CD14-positive monocyte (primary cell): ENCODE data around the gene EDN2. TPM values are rescaled to one million over a fixed set of nuclear protein-coding genes. Genes with fewer than 3 reads are reported as not detected.

Source experiments
- DNase-seq, 3 donors: peaks; one replicate each; pipeline ENCODE4 v3.0.0-alpha.2; 2011 to 2022
- H2AFZ ChIP-seq: 2 replicates; pipeline ENCODE4 v1.6.0; 2012; ENCODE audit warnings: mild to moderate bottlenecking, low read depth, low read length, inconsistent platforms; ENCODE audit not compliant: insufficient read depth, poor library complexity, severe bottlenecking
- H3K27ac ChIP-seq, 2 donors: 1 replicate in 1 of 2; 2 replicates in 1 of 2; pipeline ENCODE4 v1.5.1; 2012 to 2013; ENCODE audit warnings: low read length in 2 of 2, control low read depth in 1 of 2, inconsistent platforms in 1 of 2, low read depth in 1 of 2, mild to moderate bottlenecking in 1 of 2
- H3K27me3 ChIP-seq, 2 donors: one replicate each; pipeline versions ENCODE4 v1.6.0 to v1.6.1; 2011 to 2013; ENCODE audit warnings: low read length in 2 of 2; ENCODE audit not compliant: control insufficient read depth in 2 of 2, insufficient read depth in 2 of 2
- H3K36me3 ChIP-seq, 2 donors: replicated peaks in 1 of 2; 1 replicate in 1 of 2; 2 replicates in 1 of 2; pipeline versions ENCODE4 v1.5.1 to v1.6.1; 2012 to 2013; ENCODE audit warnings: low read length in 2 of 2, control low read depth in 1 of 2, inconsistent platforms in 1 of 2, mild to moderate bottlenecking in 1 of 2; ENCODE audit not compliant: insufficient read depth in 2 of 2, control insufficient read depth in 1 of 2
- H3K4me1 ChIP-seq, 2 donors: 1 replicate in 1 of 2; 2 replicates in 1 of 2; pipeline versions ENCODE4 v1.5.1 to v1.6.1; 2012 to 2013; ENCODE audit warnings: low read length in 2 of 2, control low read depth in 1 of 2, inconsistent platforms in 1 of 2, mild to moderate bottlenecking in 1 of 2, moderate library complexity in 1 of 2; ENCODE audit not compliant: insufficient read depth in 2 of 2, control insufficient read depth in 1 of 2
- H3K4me2 ChIP-seq: replicated peaks from 2 replicates; pipeline ENCODE3; 2012; ENCODE audit warnings: low read length, moderate library complexity, mild to moderate bottlenecking; ENCODE audit not compliant: poor library complexity, severe bottlenecking; ENCODE audit errors: extremely low read depth
- H3K4me3 ChIP-seq, 3 experiments: fragments of 200-600 bp in 1 of 3; sonication (generic) in 1 of 3; replicated peaks in 1 of 3; 1 replicate in 2 of 3; 2 replicates in 1 of 3; pipeline ENCODE4 v1.5.1; 2011 to 2013; ENCODE audit warnings: low read length in 3 of 3, mild to moderate bottlenecking in 3 of 3, control low read depth in 2 of 3, low read depth in 2 of 3, inconsistent platforms in 1 of 3, moderate library complexity in 1 of 3
- H3K79me2 ChIP-seq: 2 replicates; pipeline ENCODE4 v1.6.0; 2012; ENCODE audit warnings: mild to moderate bottlenecking, control low read depth, inconsistent platforms, low read length, moderate library complexity; ENCODE audit not compliant: insufficient read depth
- H3K9ac ChIP-seq: 2 replicates; pipeline ENCODE4 v1.6.0; 2017; ENCODE audit warnings: low read length, mild to moderate bottlenecking; ENCODE audit not compliant: insufficient read depth, poor library complexity, severe bottlenecking
- H3K9me3 ChIP-seq, 2 donors: replicated peaks in 1 of 2; 1 replicate in 1 of 2; 2 replicates in 1 of 2; pipeline versions ENCODE4 v1.5.1 to v1.6.1; 2012 to 2013; ENCODE audit warnings: low read length in 2 of 2, control low read depth in 1 of 2; ENCODE audit not compliant: control insufficient read depth in 1 of 2, insufficient read depth in 1 of 2
- H4K20me1 ChIP-seq: 2 replicates; pipeline ENCODE4 v1.6.0; 2012; ENCODE audit warnings: mild to moderate bottlenecking, low read length, control low read depth, moderate library complexity; ENCODE audit not compliant: insufficient read depth
- H3K27ac Mint-ChIP-seq, 7 donors: one replicate each; pipeline ENCODE4 v1.8.0; 2020; ENCODE audit warnings: mild to moderate bottlenecking in 7 of 7, mixed read lengths in 7 of 7, moderate library complexity in 6 of 7, inconsistent platforms in 2 of 7
- H3K27me3 Mint-ChIP-seq, 3 donors: one replicate each; pipeline ENCODE4 v1.8.0; 2021 to 2022; ENCODE audit warnings: low read depth in 3 of 3, mild to moderate bottlenecking in 3 of 3, mixed read lengths in 3 of 3, moderate library complexity in 3 of 3, inconsistent platforms in 1 of 3
- H3K36me3 Mint-ChIP-seq, 2 donors: one replicate each; pipeline ENCODE4 v1.8.0; 2020; ENCODE audit warnings: mixed read lengths in 2 of 2, inconsistent platforms in 1 of 2, mild to moderate bottlenecking in 1 of 2
- H3K4me1 Mint-ChIP-seq: one replicate; pipeline ENCODE4 v1.8.0; 2020; ENCODE audit warnings: mild to moderate bottlenecking, mixed read lengths
- H3K4me3 Mint-ChIP-seq, 2 donors: one replicate each; pipeline ENCODE4 v1.8.0; 2020; ENCODE audit warnings: mild to moderate bottlenecking in 2 of 2, mixed read lengths in 2 of 2, moderate library complexity in 1 of 2
- H3K9me3 Mint-ChIP-seq, 7 donors: one replicate each; pipeline ENCODE4 v1.8.0; 2020 to 2022; ENCODE audit warnings: mixed read lengths in 7 of 7, mild to moderate bottlenecking in 6 of 7, moderate library complexity in 6 of 7, inconsistent platforms in 2 of 7
- WGBS: methylation state at CpG from one replicate; pipeline ENCODE4 v1.1.5; 2013; ENCODE audit warnings: missing lambda C conversion rate; ENCODE audit not compliant: insufficient coverage; 5-methylcytosine and 5-hydroxymethylcytosine counted together
- intact Hi-C, 2 donors: fragments of 100-400 bp; cut with micrococcal nuclease; formaldehyde crosslinking; loops; one replicate each; pipeline versions ENCODE4 v1.15.0 to v1.15.1; 2023
- polyA plus RNA-seq, 3 donors: library from polyadenylated mRNA; depleted of rRNA in 1 of 3; unstranded in 2 of 3; stranded (reverse) in 1 of 3; fragments of 300-500 nt in 2 of 3; fragments of >200 nt in 1 of 3; fragmentation: Illumina TruSeq in 2 of 3; gene quantifications; 1 replicate in 2 of 3; 2 replicates in 1 of 3; pipeline ENCODE4 v1.2.3, GENCODE V29; 2012 to 2021
- TF ChIP-seq, protein P1 (sequence below): fragments of 200-600 bp; IDR thresholded peaks from one replicate; pipeline ENCODE4 v1.8.0; 2022; ENCODE audit warnings: antibody characterized with exemption, mild to moderate bottlenecking

The EDN2 gene
- polyA plus RNA-seq, 3 donors = not detected

DNA sequence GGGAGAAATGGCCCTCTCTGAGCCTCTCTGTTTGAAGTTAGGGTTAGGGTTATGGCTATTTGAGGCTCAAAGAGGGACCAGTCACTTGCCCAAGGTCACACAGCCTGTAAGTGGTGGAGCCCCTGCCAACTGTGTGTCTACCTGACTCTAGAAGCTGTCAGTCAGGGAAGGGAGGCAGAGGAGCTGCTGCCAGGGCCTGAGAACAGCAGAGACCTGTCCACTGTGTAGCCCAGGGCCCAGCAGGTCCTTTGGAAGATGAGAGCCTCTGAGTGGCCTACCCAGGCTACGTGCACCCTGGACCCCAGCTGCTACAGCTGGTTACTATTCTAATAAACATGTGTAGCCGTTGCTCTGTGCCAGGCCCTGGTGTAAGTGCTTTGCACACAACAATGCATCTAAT, 15.1 kb upstream of the EDN2 start:
- WGBS = 86% methylated on average over 1 of the region's 2 CpGs
- Histone ChIP-seq H2AFZ (no peak overlapping the region), H3K4me1 (peaks cover 9 to 19% of the 10 kb centered on the region in 2 donors), H3K79me2 (no peaks in the 10 kb centered on the region), H4K20me1 (no peaks in the 10 kb centered on the region), H3K4me3 (no peak overlapping the region), H3K36me3 (no peaks in the 10 kb centered on the region), H3K27ac (no peak overlapping the region), H3K27me3 (peaks cover 0 to 15% of the 10 kb centered on the region in 2 donors), H3K9ac (no peak overlapping the region), H3K4me2 (no peak overlapping the region), H3K9me3 (no peaks in the 10 kb centered on the region)
- intact Hi-C loops = no loop called here
- Mint-ChIP-seq H3K27ac (no peak overlapping the region), H3K4me1 (peaks cover 12% of the 10 kb centered on the region), H3K36me3 (no peaks in the 10 kb centered on the region), H3K4me3 (no peak overlapping the region), H3K9me3 (no peaks in the 10 kb centered on the region), H3K27me3 (peaks cover 10 to 28% (median 17%) of the 10 kb centered on the region in 3 donors)
- no peak for DNase-seq
- TF ChIP-seq, protein P1, sequence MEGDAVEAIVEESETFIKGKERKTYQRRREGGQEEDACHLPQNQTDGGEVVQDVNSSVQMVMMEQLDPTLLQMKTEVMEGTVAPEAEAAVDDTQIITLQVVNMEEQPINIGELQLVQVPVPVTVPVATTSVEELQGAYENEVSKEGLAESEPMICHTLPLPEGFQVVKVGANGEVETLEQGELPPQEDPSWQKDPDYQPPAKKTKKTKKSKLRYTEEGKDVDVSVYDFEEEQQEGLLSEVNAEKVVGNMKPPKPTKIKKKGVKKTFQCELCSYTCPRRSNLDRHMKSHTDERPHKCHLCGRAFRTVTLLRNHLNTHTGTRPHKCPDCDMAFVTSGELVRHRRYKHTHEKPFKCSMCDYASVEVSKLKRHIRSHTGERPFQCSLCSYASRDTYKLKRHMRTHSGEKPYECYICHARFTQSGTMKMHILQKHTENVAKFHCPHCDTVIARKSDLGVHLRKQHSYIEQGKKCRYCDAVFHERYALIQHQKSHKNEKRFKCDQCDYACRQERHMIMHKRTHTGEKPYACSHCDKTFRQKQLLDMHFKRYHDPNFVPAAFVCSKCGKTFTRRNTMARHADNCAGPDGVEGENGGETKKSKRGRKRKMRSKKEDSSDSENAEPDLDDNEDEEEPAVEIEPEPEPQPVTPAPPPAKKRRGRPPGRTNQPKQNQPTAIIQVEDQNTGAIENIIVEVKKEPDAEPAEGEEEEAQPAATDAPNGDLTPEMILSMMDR = no peak

DNA sequence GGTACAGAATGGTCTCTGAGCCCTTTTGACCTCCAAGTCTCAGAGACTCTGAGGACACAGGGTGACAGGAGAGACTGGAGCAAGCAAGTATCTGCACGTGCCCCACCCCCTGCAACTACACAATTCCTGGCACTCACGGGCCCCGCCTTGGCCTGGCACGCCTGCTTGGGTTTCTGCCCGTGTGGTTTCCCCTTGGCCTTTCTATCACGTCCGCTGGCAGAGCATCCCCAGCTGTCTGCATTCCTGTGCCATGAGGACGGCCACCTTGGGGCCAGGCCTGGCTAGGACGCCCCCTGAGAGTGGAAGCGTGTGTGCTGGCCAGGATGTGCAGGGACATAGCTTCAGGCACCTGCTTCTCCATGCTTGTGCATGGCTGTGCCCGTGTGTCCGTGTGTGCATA, 14.3 kb upstream of the EDN2 start:
- H3K27ac Mint-ChIP-seq = no peak overlapping the region
- no peak overlapping the region for H3K4me2 ChIP-seq
- no peaks in the 10 kb centered on the region for H3K9me3 ChIP-seq
- peaks cover 9 to 19% of the 10 kb centered on the region in 2 donors for H3K4me1 ChIP-seq
- intact Hi-C loops = no loop called here
- H3K27ac ChIP-seq = no peak overlapping the region
- H3K9ac ChIP-seq = no peak overlapping the region
- no peaks in the 10 kb centered on the region for H3K79me2 ChIP-seq
- H3K27me3 Mint-ChIP-seq = peaks cover 13 to 28% (median 17%) of the 10 kb centered on the region in 3 donors
- H3K4me3 ChIP-seq = no peak overlapping the region
- no peaks in the 10 kb centered on the region for H3K9me3 Mint-ChIP-seq
- H3K4me1 Mint-ChIP-seq = peaks cover 12% of the 10 kb centered on the region
- TF ChIP-seq, protein P1 = no peak
- H3K4me3 Mint-ChIP-seq = no peak overlapping the region
- no peaks in the 10 kb centered on the region for H3K36me3 ChIP-seq
- no peaks in the 10 kb centered on the region for H3K36me3 Mint-ChIP-seq
- DNase-seq = no peak
- no peak overlapping the region for H2AFZ ChIP-seq
- no peaks in the 10 kb centered on the region for H4K20me1 ChIP-seq
- WGBS = 76% methylated on average over 12 of the region's 12 CpGs
- H3K27me3 ChIP-seq = peaks cover 0 to 15% of the 10 kb centered on the region in 2 donors
